Loucy (cell line): ENCODE measurements around the gene TACR2.

Experiments used
- H2AFZ ChIP-seq: fragments of 200-600 bp; sonication (generic); 2 replicates; pipeline ENCODE4 v1.6.0; 2016; ENCODE audit warnings: antibody characterized with exemption, mild to moderate bottlenecking, low read length, moderate library complexity
- H3F3A ChIP-seq: fragments of 200-600 bp; 2 replicates; pipeline ENCODE4 v1.6.0; 2016; ENCODE audit warnings: antibody characterized with exemption, low read depth, mild to moderate bottlenecking
- H3K27me3 ChIP-seq: fragments of 200-600 bp; sonication (generic); 2 replicates; pipeline ENCODE4 v1.6.1; 2014; ENCODE audit warnings: low read length, mild to moderate bottlenecking; ENCODE audit not compliant: insufficient read depth, poor library complexity, severe bottlenecking
- H3K36me3 ChIP-seq: fragments of 200-600 bp; sonication (generic); 2 replicates; pipeline ENCODE4 v1.6.1; 2016; ENCODE audit warnings: low read length; ENCODE audit not compliant: insufficient read depth
- H3K4me1 ChIP-seq: fragments of 200-600 bp; sonication (generic); 2 replicates; pipeline ENCODE4 v1.5.1; 2014; ENCODE audit warnings: low read length, mild to moderate bottlenecking; ENCODE audit not compliant: insufficient read depth, poor library complexity, severe bottlenecking
- H3K4me2 ChIP-seq: fragments of 200-600 bp; sonication (generic); 2 replicates; pipeline ENCODE4 v1.6.0; 2014; ENCODE audit warnings: antibody characterized with exemption, low read length, low read depth, mild to moderate bottlenecking; ENCODE audit not compliant: poor library complexity, severe bottlenecking
- H3K4me3 ChIP-seq: fragments of 200-600 bp; sonication (generic); 2 replicates; pipeline ENCODE4 v1.5.1; 2014; ENCODE audit warnings: low read length, mild to moderate bottlenecking, mixed read lengths; ENCODE audit not compliant: poor library complexity, severe bottlenecking
- H3K79me2 ChIP-seq: fragments of 200-600 bp; sonication (generic); 2 replicates; pipeline ENCODE4 v1.6.1; 2014; ENCODE audit warnings: low read length; ENCODE audit not compliant: insufficient read depth
- H3K9ac ChIP-seq: fragments of 200-600 bp; sonication (generic); 2 replicates; pipeline ENCODE4 v1.6.0; 2014; ENCODE audit warnings: mild to moderate bottlenecking, low read depth, low read length, moderate library complexity; ENCODE audit not compliant: poor library complexity, severe bottlenecking
- H3K9me2 ChIP-seq: fragments of 200-600 bp; sonication (generic); replicated peaks from 2 replicates; pipeline ENCODE4 v1.6.1; 2016; ENCODE audit warnings: low read depth, low read length, mixed read lengths
- H3K9me3 ChIP-seq: fragments of 200-600 bp; sonication (generic); 2 replicates; pipeline ENCODE4 v1.6.1; 2014; ENCODE audit warnings: mild to moderate bottlenecking, antibody characterized with exemption, low read length, low read depth; ENCODE audit not compliant: insufficient read depth
- H4K20me1 ChIP-seq: fragments of 200-600 bp; sonication (generic); 2 replicates; pipeline ENCODE4 v1.6.0; 2014; ENCODE audit warnings: antibody characterized with exemption, low read length, mild to moderate bottlenecking; ENCODE audit not compliant: insufficient read depth, poor library complexity, severe bottlenecking
- EZH2phosphoT487 ChIP-seq: fragments of 200-600 bp; IDR thresholded peaks from 2 replicates; pipeline ENCODE4 v1.6.1; 2018; ENCODE audit warnings: antibody characterized with exemption, mild to moderate bottlenecking, moderate library complexity, borderline replicate concordance
- TF ChIP-seq, protein P1 (sequence below): fragments of 200-600 bp; sonication (generic); conservative IDR thresholded peaks from 2 replicates; pipeline ENCODE4 v1.5.1; 2014; ENCODE audit warnings: mild to moderate bottlenecking, antibody characterized with exemption, low read length

TACR2 gene

DNA sequence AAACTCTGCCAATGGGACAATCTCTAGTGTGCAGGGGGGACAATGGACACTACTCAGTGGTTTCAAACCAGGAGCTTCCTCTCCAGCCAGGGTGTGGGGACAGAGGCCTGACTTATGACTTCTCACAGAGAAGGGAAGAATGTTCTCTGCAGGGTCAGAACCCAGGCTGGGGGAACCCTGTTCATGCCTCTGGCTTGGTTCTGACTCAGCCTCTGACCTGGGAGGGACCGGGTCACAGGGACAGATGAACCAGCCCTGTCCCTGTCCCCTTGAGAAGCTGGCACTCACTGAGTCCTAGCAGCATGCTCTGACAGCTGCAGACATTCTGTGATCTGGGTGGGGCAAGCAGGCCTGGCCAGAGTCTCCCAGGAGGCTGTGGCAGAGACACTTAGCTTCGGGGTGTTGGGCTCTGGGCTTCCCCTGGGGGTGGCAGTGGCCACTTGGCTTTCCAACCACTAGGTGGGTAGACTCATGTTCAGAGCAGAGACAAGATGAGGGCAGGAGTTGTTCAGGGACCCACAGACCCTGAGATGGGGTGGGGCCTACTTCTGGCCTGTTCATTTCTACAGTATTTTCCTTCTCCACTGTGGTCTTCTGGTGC, 48.2 kb upstream of the TACR2 start:
- no peak overlapping the region for H2AFZ ChIP-seq
- H3K9me2 ChIP-seq, result no peaks in the 10 kb centered on the region
- H3F3A ChIP-seq, result no peaks in the 10 kb centered on the region
- no peaks in the 10 kb centered on the region for H3K36me3 ChIP-seq
- peaks cover 34% of the 10 kb centered on the region for H3K4me1 ChIP-seq
- H3K9me3 ChIP-seq, result no peaks in the 10 kb centered on the region
- H3K4me3 ChIP-seq, result no peak overlapping the region
- H3K9ac ChIP-seq, result no peak overlapping the region
- H3K27me3 ChIP-seq, result no peaks in the 10 kb centered on the region
- H4K20me1 ChIP-seq, result no peaks in the 10 kb centered on the region
- H3K4me2 ChIP-seq, result no peak overlapping the region
- TF ChIP-seq, protein P1, sequence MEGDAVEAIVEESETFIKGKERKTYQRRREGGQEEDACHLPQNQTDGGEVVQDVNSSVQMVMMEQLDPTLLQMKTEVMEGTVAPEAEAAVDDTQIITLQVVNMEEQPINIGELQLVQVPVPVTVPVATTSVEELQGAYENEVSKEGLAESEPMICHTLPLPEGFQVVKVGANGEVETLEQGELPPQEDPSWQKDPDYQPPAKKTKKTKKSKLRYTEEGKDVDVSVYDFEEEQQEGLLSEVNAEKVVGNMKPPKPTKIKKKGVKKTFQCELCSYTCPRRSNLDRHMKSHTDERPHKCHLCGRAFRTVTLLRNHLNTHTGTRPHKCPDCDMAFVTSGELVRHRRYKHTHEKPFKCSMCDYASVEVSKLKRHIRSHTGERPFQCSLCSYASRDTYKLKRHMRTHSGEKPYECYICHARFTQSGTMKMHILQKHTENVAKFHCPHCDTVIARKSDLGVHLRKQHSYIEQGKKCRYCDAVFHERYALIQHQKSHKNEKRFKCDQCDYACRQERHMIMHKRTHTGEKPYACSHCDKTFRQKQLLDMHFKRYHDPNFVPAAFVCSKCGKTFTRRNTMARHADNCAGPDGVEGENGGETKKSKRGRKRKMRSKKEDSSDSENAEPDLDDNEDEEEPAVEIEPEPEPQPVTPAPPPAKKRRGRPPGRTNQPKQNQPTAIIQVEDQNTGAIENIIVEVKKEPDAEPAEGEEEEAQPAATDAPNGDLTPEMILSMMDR, result no peak
- TF ChIP-seq EZH2phosphoT487, result no peak
- H3K79me2 ChIP-seq, result no peaks in the 10 kb centered on the region

DNA sequence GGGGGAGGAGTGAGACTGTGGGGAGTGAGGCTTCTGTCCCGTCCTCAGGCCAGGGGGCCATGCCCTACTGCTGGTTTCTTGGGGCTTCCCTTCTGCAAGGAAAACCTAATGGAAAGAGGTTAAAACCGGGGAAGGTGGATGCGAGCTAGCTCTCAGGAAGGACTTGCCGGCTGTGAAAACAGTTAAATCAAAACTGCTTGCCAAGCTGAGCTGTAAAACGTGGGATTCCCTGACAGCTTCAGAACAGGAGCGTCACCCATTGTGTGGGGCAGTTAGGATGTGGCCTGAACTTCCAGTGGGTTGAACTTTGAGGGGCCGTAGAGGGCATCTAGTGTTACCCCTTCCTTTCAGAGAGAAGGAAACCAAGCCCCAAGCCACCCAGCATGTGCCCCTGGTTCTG, 47.7 kb upstream of the TACR2 start:
- no peaks in the 10 kb centered on the region for H3K27me3 ChIP-seq
- no peaks in the 10 kb centered on the region for H3K9me2 ChIP-seq
- H3K9me3 ChIP-seq, result no peaks in the 10 kb centered on the region
- no peak overlapping the region for H2AFZ ChIP-seq
- no peak overlapping the region for H3K4me2 ChIP-seq
- TF ChIP-seq EZH2phosphoT487, result no peak
- TF ChIP-seq, protein P1, result no peak
- peaks cover 34% of the 10 kb centered on the region for H3K4me1 ChIP-seq
- no peak overlapping the region for H3K4me3 ChIP-seq
- no peak overlapping the region for H3K9ac ChIP-seq
- no peaks in the 10 kb centered on the region for H3K36me3 ChIP-seq
- no peaks in the 10 kb centered on the region for H3F3A ChIP-seq
- no peaks in the 10 kb centered on the region for H4K20me1 ChIP-seq
- no peaks in the 10 kb centered on the region for H3K79me2 ChIP-seq

DNA sequence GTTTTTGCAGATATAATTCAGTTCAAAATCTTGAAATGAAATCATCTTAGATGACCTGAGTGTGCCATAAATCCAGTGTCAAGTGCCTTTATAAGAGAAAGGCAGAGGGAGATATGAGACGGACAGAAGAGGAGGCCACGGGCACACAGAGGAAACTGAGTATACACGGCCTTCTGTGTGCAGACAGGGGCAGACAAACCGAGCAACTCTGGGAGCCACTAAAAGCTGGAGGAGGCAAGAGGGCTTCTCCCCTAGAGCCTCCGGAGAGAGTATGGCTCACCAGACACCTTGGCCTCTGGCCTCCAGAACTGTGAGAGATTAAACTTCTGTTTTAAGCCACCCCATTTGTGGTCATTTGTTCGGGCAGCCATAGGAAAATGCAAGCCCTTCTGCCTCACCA, 47.2 kb upstream of the TACR2 start:
- no peak overlapping the region for H3K4me3 ChIP-seq
- H3K36me3 ChIP-seq, result no peaks in the 10 kb centered on the region
- peaks cover 34% of the 10 kb centered on the region for H3K4me1 ChIP-seq
- no peak overlapping the region for H3K4me2 ChIP-seq
- no peak overlapping the region for H2AFZ ChIP-seq
- H3F3A ChIP-seq, result no peaks in the 10 kb centered on the region
- no peaks in the 10 kb centered on the region for H3K27me3 ChIP-seq
- H3K9me3 ChIP-seq, result no peaks in the 10 kb centered on the region
- no peaks in the 10 kb centered on the region for H3K79me2 ChIP-seq
- H3K9me2 ChIP-seq, result no peaks in the 10 kb centered on the region
- H3K9ac ChIP-seq, result no peak overlapping the region
- no peaks in the 10 kb centered on the region for H4K20me1 ChIP-seq
- TF ChIP-seq, protein P1, result no peak
- TF ChIP-seq EZH2phosphoT487, result no peak
